GM19397 (cell line): ENCODE data around the gene LY6G6F.

Experiments
- ATAC-seq: cut with Tn5 transposase; IDR thresholded peaks from one replicate; pipeline ENCODE4 v1.9.1; 2021; ENCODE audit warnings: mild to moderate bottlenecking, moderate library complexity; ENCODE audit not compliant: unreplicated experiment

The LY6G6F gene

DNA sequence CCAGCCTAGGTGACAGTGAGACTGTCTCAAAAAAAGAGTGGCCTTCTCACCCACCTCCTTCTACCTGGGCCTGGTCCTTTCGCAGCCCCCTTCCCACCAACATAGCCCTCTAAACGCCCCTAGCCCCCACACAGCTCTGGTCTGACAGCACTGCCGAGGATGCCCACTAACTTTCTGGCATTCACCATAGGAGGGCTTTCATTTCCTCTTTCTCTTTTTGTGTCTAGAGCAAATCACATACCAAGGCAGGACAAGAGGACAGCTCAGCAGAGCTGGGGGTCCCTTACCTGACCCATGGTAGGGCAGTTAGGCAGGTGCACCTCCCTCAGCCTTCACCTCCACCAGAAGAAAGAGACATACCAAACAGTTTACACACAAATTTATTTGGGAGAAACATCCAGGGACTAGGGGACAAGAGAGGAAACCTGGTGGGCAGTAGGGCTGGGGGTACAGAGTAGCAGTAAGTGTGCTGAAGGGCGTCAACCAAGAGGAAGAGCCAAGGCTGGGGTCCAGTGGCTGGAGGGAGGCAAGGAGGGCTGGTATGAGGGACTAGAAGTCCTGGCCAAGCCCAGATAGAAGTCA is 30.3 kb upstream of the LY6G6F start:
- no peak for ATAC-seq

GRCh38 chr6:31676904-31677303 is 29.8 kb upstream of the LY6G6F start:
- ATAC-seq, result no peak

- no peak for ATAC-seq
These were observed 28.7 kb upstream of the LY6G6F start for GRCh38 chr6:31677955-31678354.

DNA sequence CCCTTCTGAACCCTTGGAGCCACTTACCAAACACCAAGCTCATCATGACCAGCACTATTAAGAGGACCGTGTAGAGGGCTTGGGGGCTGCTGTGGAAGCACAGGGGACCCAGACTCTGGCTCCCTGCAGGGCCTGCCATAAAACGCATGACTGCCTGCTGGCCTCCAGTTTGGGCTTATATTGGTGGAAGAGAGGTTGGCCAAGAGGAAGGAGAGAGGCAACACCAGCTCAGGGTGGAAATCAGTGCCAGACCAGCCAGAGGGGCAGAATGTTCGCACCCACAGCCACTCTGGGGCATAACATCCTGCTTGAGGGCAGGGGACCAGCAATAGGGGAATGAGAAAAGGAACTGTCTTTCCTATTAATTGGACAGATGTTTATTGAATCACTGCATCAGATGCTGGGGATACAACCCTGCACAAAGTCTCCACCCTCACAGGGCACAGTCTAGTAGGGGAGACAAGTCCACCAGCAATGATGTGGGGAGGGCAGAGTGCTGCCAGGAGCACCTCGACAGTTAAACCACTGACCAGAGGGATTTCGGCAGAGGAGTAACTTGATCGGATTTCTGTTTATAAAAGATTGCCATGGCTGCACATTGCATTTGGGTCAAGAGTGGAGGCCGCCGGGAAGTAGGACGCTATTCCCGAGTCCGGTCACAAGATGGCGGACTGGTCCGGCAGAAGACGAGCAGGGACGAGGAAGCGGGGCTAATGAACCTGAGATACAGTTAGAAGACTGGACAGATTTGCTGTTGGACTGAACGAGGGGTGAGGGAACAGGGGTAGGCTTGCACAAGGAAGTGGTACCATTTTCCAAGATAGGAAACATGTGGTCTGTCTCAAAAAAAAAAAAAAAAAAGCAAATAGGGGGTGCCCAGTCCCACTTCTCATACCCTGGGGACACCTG is 26.2 kb upstream of the LY6G6F start, which contains the start of gene LY6G5C:
LY6G5C (minus strand) TSS at position 842 of the 909 bp plus-strand sequence; CDS start at position 148, 694 bp downstream.
- peak; percentile 49 for ATAC-seq

DNA sequence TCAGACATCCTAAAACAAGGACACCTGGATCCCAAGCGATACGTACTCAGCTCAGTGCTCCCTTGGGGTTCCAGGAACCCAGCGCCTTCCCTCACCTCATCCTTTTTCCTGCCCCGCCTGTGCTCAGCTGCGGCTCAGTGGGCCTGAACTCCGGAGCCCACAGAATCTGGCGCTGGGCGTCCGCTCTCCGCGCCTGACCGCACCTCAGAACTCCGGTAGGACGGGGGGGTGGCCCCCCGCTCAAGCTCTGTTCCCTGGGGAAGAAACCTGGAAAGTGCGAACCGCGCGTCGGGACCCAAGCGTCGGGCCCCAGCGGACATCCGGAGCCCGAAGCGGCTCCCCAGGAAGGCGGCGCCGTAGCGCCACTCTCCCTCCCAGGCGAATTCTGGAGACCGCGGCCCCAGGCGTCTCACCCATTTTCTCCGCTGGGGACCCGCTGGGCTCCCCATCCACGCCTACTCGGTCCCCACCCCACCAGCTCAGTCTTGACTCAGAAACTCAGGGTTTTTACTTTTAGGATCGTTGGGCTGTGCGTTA is 25.5 kb upstream of the LY6G6F start:
- ATAC-seq, result peak; percentile 35

GRCh38 chr6:31683591-31683990 is 23.1 kb upstream of the LY6G6F start:
- ATAC-seq, result no peak

GRCh38 chr6:31686483-31686882 is 20.2 kb upstream of the LY6G6F start:
- no peak for ATAC-seq

- ATAC-seq, result no peak
These were observed 19.3 kb upstream of the LY6G6F start for GRCh38 chr6:31687321-31687720.

DNA sequence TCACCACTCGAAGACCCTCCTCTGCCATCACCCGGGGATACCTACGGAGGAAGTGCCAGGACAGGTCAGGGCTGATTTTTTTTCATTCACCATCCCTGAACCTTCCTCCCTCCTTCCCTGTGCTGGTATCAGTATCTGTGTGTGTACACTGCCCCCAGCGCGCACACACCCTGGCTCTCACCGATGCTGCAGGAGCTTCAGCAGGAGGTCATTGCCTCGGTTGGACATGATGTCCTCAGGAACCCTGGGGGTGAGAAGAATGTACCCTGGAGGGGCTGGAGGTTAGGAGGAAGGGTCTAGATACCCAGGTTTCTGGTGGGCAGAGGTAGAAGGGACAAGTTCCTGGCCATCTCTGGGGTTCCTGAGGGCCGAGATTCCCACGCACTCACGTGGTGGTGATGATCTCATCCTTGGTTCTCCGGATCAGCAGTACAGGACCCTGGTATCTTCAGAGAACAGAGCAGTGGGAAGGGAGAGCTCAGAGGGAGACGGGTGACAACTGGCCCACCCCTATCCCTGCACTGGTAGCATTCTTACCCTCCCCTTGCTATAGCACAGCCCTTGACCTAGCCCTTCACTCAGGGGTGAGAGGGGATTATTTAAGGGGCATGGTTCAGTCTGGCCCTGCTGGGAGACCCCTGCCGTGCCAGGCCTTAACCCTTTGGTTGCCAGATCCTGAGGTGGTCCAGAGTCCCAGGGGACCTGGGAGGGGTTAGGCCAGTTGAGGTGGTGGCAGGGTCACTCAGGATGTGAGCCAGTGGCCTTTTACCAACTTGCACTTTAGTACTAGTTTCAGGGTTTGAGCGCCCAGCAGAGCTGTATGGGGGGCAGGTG is 18.6 kb upstream of the LY6G6F start:
- no peak for ATAC-seq

- ATAC-seq, result no peak
These were observed 17.2 kb upstream of the LY6G6F start for GRCh38 chr6:31689249-31690110.

GRCh38 chr6:31690231-31691077 is 16.2 kb upstream of the LY6G6F start:
- ATAC-seq, result no peak

DNA sequence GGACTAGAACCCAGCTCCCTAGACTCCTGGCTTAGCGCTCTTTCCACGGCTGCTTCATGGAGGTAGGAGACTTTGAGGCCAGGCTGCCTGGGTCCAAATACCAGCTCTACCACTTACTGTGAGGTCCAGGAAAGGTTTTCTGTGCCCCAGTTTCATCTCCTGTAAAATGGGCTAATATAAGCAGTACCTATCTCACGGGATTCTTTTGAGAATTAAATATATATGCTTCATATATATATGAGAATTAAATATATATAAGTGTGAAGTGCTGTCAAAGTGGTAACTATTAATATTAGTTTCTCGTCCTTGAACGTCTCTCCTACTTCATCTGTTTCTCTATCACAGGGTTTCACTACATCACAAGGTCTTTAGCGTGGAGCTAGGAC is 15.6 kb upstream of the LY6G6F start:
- ATAC-seq, result no peak

DNA sequence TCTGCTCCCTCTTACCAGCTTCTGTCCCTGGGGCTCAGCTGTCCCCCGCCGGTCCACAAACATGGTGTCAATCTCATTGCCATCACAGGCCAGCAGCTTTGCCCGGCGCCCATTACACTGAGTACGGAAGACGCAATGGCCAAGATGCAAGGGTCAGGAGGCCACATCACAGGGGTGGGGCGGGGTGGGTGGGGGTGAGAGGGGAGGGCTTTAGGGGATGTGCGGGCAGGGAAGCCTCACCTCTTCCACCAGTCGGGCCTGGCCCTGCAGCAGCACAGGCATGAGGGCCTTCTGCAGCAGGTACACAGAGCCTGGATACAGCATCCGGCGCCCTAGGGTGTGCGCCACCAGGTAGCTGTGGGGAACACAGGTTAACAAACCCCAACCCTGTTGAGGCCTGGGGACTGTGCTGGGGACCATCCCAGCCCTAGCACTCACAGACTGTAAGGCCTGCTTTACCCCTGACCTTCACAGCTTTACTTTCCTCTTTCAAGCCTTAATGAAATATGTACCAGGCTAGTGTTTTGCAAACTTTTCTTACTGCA is 15.0 kb upstream of the LY6G6F start:
- no peak for ATAC-seq

- ATAC-seq, result no peak
These were observed 14.3 kb upstream of the LY6G6F start for GRCh38 chr6:31692353-31692752.

- no peak for ATAC-seq
These were observed 13.8 kb upstream of the LY6G6F start for GRCh38 chr6:31692886-31693285.

- ATAC-seq, result no peak
These were observed 13.1 kb upstream of the LY6G6F start for GRCh38 chr6:31693535-31693934.

GRCh38 chr6:31697555-31697954 is 9.1 kb upstream of the LY6G6F start:
- ATAC-seq, result no peak

- ATAC-seq, result no peak
These were observed 5.8 kb upstream of the LY6G6F start for GRCh38 chr6:31700740-31701401.
